ENCODE measurements around the gene TCERG1L. TPM values are rescaled to one million over a fixed set of nuclear protein-coding genes. Genes with fewer than 3 reads are reported as not detected.
A peak's percentile ranks its signal among the peaks of the same experiment; 100 is the strongest.

The TCERG1L gene
- polyA plus RNA-seq, 3 donors, result not detected

GRCh38 chr10:131315344-131315743, 3.8 kb upstream of the TCERG1L start:
- Histone ChIP-seq H4K20me1 (ENCODE audit: insufficient read depth, low read length) (no peaks in the 10 kb centered on the region), H3K9ac (ENCODE audit: insufficient read depth, low read length, poor library complexity, severe bottlenecking) (no peak overlapping the region), H3K27ac (ENCODE audit: low read depth in 1 of 2, low read length in 2 of 2) (no peak overlapping the region), H3K36me3 (replicated peaks in 1 of 2; ENCODE audit: control insufficient read depth in 1 of 2, insufficient read depth in 2 of 2, low read length in 2 of 2) (no peaks in the 10 kb centered on the region), H3K4me3 (replicated peaks in 1 of 3; ENCODE audit: low read depth in 2 of 3, low read length in 3 of 3) (no peak overlapping the region), H3K27me3 (ENCODE audit: control insufficient read depth in 2 of 2, insufficient read depth in 2 of 2, low read length in 2 of 2) (peaks cover 10 to 29% of the 10 kb centered on the region in 2 donors), H3K4me2 (replicated peaks; ENCODE audit: extremely low read depth, low read length, poor library complexity, severe bottlenecking) (no peak overlapping the region), H3K4me1 (ENCODE audit: control insufficient read depth in 1 of 2, insufficient read depth in 2 of 2, low read length in 2 of 2) (no peaks in the 10 kb centered on the region), H3K79me2 (ENCODE audit: insufficient read depth, low read length) (no peaks in the 10 kb centered on the region), H3K9me3 (replicated peaks in 1 of 2; ENCODE audit: control insufficient read depth in 1 of 2, insufficient read depth in 1 of 2, low read length in 2 of 2) (peaks cover 0 to 6% of the 10 kb centered on the region in 2 donors), H2AFZ (ENCODE audit: insufficient read depth, low read depth, low read length, poor library complexity, severe bottlenecking) (no peak overlapping the region)
- Mint-ChIP-seq H3K27me3 (ENCODE audit: low read depth in 3 of 3) (peaks cover 33 to 38% (median 38%) of the 10 kb centered on the region in 3 donors), H3K9me3 (peaks cover 0 to 2% (median 0%) of the 10 kb centered on the region in 7 donors), H3K4me1 (no peaks in the 10 kb centered on the region), H3K27ac (no peak overlapping the region), H3K4me3 (peak overlapping the region in 1 of 2 donors; percentile 3), H3K36me3 (no peaks in the 10 kb centered on the region)
- no peak for TF ChIP-seq CTCF (IDR thresholded peaks at IDR 0.05)
- no peak for DNase-seq
- WGBS (ENCODE audit: insufficient coverage), result 86% methylated on average over 1 of the region's 9 CpGs
- intact Hi-C loops (cut with micrococcal nuclease), result no loop called here

GRCh38 chr10:131314799-131315198, 3.3 kb upstream of the TCERG1L start:
- H3K36me3 ChIP-seq (replicated peaks in 1 of 2; ENCODE audit: control insufficient read depth in 1 of 2, insufficient read depth in 2 of 2, low read length in 2 of 2), result no peaks in the 10 kb centered on the region
- intact Hi-C loops (cut with micrococcal nuclease), result no loop called here
- H3K9me3 Mint-ChIP-seq, result peaks cover 0 to 2% (median 0%) of the 10 kb centered on the region in 7 donors
- no peak overlapping the region for H3K4me3 ChIP-seq (replicated peaks in 1 of 3; ENCODE audit: low read depth in 2 of 3, low read length in 3 of 3)
- peak overlapping the region in 1 of 2 donors; percentile 3 for H3K4me3 Mint-ChIP-seq
- H3K9me3 ChIP-seq (replicated peaks in 1 of 2; ENCODE audit: control insufficient read depth in 1 of 2, insufficient read depth in 1 of 2, low read length in 2 of 2), result peaks cover 0 to 6% of the 10 kb centered on the region in 2 donors
- no peak overlapping the region for H3K9ac ChIP-seq (ENCODE audit: insufficient read depth, low read length, poor library complexity, severe bottlenecking)
- no peaks in the 10 kb centered on the region for H3K4me1 Mint-ChIP-seq
- H3K27me3 ChIP-seq (ENCODE audit: control insufficient read depth in 2 of 2, insufficient read depth in 2 of 2, low read length in 2 of 2), result peaks cover 15 to 34% of the 10 kb centered on the region in 2 donors
- DNase-seq, result no peak
- no peak for TF ChIP-seq CTCF (IDR thresholded peaks at IDR 0.05)
- H3K27ac ChIP-seq (ENCODE audit: low read depth in 1 of 2, low read length in 2 of 2), result no peak overlapping the region
- H3K79me2 ChIP-seq (ENCODE audit: insufficient read depth, low read length), result no peaks in the 10 kb centered on the region
- no peak overlapping the region for H3K4me2 ChIP-seq (replicated peaks; ENCODE audit: extremely low read depth, low read length, poor library complexity, severe bottlenecking)
- H3K27me3 Mint-ChIP-seq (ENCODE audit: low read depth in 3 of 3), result peaks cover 37 to 43% (median 40%) of the 10 kb centered on the region in 3 donors
- no peaks in the 10 kb centered on the region for H3K4me1 ChIP-seq (ENCODE audit: control insufficient read depth in 1 of 2, insufficient read depth in 2 of 2, low read length in 2 of 2)
- no peaks in the 10 kb centered on the region for H3K36me3 Mint-ChIP-seq
- no peak overlapping the region for H2AFZ ChIP-seq (ENCODE audit: insufficient read depth, low read depth, low read length, poor library complexity, severe bottlenecking)
- H4K20me1 ChIP-seq (ENCODE audit: insufficient read depth, low read length), result no peaks in the 10 kb centered on the region
- 78% methylated on average over 8 of the region's 10 CpGs for WGBS (ENCODE audit: insufficient coverage)
- H3K27ac Mint-ChIP-seq, result no peak overlapping the region
